ENCODE measurements around the gene RPTOR.

The RPTOR gene

GRCh38 chr17:80790021-80790765, 245.6 kb downstream of the RPTOR start:
- peak; percentile 53 for DNase-seq (ENCODE audit: low read depth)
- TF ChIP-seq CTCF (IDR thresholded peaks at IDR 0.05; ENCODE audit: low read depth, low read length, missing control alignments), result peak; percentile 21

GRCh38 chr17:80790981-80791742, 246.5 kb downstream of the RPTOR start:
- no peak for DNase-seq (ENCODE audit: low read depth)
- TF ChIP-seq CTCF (IDR thresholded peaks at IDR 0.05; ENCODE audit: low read depth, low read length, missing control alignments), result no peak
- H3K4me3 ChIP-seq (ENCODE audit: low read depth, low read length), result no peak overlapping the region

More at GRCh38 chr17:80790021-80790765, 245.6 kb downstream of the RPTOR start:
- no peak overlapping the region for H3K4me3 ChIP-seq (ENCODE audit: low read depth, low read length)

- H3K4me3 ChIP-seq (ENCODE audit: low read depth, low read length), result no peak overlapping the region
These were observed 247.2 kb downstream of the RPTOR start for GRCh38 chr17:80791758-80792284.

GRCh38 chr17:80792373-80792781, 247.7 kb downstream of the RPTOR start:
- H3K4me3 ChIP-seq (ENCODE audit: low read depth, low read length), result no peak overlapping the region
- TF ChIP-seq CTCF (IDR thresholded peaks at IDR 0.05; ENCODE audit: low read depth, low read length, missing control alignments), result no peak
- no peak for DNase-seq (ENCODE audit: low read depth)

More at GRCh38 chr17:80791758-80792284, 247.2 kb downstream of the RPTOR start:
- TF ChIP-seq CTCF (IDR thresholded peaks at IDR 0.05; ENCODE audit: low read depth, low read length, missing control alignments), result no peak
- DNase-seq (ENCODE audit: low read depth), result no peak

GRCh38 chr17:80793421-80793820, 248.8 kb downstream of the RPTOR start:
- TF ChIP-seq CTCF (IDR thresholded peaks at IDR 0.05; ENCODE audit: low read depth, low read length, missing control alignments), result no peak

GRCh38 chr17:80793851-80794267, 249.2 kb downstream of the RPTOR start:
- no peak for DNase-seq (ENCODE audit: low read depth)
- no peak overlapping the region for H3K4me3 ChIP-seq (ENCODE audit: low read depth, low read length)
- TF ChIP-seq CTCF (IDR thresholded peaks at IDR 0.05; ENCODE audit: low read depth, low read length, missing control alignments), result no peak

More at GRCh38 chr17:80793421-80793820, 248.8 kb downstream of the RPTOR start:
- no peak for DNase-seq (ENCODE audit: low read depth)
- H3K4me3 ChIP-seq (ENCODE audit: low read depth, low read length), result no peak overlapping the region

Data from GM12864 (cell line).